B cell (primary cell): ENCODE measurements around the gene COA6.

ENCODE experiments used
- CTCF ChIP-seq: fragments of 200-600 bp; IDR thresholded peaks from one replicate; pipeline ENCODE4 v1.8.0; 2022; ENCODE audit warnings: antibody characterized with exemption, mild to moderate bottlenecking
- EZH2 ChIP-seq: IDR thresholded peaks from 2 replicates; pipeline ENCODE4 v1.6.1; 2012; ENCODE audit warnings: borderline replicate concordance, low read depth, mild to moderate bottlenecking, moderate library complexity, low read length; ENCODE audit not compliant: insufficient read depth, poor library complexity, severe bottlenecking

DNA sequence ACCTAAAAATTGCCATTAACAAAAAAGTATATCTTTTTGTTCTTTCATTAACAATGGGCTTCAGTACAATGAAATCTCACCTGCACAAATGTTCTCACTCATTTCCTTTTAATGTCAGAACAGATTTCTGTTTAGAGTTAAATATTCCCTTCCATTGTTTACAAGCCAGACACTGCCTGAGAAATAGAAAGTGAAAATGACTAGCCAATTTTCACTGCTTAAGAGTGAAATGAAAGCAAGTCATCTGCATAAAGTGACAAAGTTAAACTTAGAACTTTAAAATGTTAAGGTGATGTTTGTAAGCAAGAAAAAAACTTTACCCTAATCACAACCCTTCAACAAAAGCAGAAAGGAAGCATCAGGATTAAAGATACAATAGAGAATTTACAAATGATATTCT, 27.5 kb downstream of the COA6 start:
- TF ChIP-seq CTCF: no peak
- TF ChIP-seq EZH2: no peak
